ENCODE results near the gene CFDP1.

Gene CFDP1

DNA sequence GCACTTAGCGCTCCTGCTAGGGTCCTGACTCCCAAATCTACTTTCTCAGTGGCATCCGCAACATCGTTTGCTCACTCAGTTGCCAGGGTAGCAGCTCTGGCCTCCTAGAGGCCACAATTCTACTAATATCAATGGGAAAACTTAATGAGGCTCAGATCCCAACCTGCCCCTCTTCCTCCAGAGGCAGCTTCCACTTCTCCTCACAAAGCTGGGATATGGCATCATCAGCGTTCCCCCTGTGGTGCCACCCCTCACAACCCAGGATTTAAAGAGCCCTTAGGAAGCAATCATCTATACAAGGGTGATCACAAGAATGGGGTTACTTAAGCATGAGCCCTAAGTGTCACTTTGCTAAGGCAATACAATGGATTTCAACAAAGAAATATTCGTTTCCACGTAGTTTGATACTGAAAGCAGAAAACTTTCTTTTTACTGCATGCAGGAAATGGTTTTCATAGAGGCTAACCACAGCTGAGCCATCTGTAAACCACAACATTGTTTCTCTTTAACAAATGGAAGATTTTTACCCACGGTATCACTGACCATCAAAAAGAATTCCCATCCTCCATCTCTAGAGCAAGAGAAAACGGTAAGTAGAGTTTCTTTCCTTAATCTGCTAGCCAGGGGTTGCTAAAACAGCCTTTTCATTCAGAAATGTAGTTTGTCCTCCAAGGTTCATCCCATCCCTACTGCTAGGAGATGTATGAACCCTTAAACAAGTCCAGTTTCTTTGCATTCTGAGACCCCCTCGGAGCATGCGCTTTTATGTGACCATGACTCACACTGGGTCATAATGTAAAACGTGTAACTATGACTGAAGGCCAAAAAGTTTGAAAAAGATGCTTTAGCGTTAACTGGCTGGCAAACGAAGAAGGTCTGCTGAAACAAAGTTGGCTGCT is 113.5 kb downstream of the CFDP1 start:
- peak; percentile 4 for DNase-seq (ENCODE audit: low spot score)

DNA sequence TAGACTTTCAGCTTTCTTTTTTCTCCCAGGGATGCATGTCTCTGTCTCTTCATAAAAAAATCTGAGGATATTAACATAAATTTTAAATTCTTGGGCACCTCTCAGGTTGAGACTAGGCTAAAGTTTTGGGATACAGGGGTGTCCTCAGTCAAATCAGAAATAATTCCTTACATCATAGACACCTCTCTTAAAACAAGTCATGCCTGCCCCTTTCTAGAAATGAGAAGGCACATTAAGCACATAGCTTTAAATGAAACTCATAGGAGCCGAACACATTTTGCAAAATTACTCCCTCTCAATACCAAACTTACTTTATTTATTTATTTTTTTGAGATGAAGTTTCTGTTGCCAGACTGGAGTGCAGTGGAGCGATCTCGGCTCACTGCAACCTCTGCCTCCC is 114.6 kb downstream of the CFDP1 start:
- no peak for DNase-seq (ENCODE audit: low spot score)

DNA sequence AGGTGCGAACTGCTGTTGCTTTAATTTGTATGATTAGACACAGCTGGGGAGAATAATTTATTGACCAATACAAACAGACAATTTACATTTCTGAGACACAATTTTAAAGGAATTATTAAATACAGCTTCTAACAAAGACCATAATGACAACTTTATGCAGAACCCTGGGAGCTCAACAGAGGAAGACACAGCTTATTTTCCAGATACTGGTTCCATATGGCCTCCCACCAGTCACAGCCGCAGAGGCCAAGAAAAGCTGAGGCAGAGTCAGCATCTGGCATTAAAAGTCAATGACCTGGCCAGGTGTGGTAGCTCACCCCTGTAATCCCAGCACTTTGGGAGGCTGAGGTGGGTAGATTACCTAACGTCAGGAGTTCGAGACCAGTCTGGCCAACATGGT is 115.8 kb downstream of the CFDP1 start:
- no peak for DNase-seq (ENCODE audit: low spot score)

DNA sequence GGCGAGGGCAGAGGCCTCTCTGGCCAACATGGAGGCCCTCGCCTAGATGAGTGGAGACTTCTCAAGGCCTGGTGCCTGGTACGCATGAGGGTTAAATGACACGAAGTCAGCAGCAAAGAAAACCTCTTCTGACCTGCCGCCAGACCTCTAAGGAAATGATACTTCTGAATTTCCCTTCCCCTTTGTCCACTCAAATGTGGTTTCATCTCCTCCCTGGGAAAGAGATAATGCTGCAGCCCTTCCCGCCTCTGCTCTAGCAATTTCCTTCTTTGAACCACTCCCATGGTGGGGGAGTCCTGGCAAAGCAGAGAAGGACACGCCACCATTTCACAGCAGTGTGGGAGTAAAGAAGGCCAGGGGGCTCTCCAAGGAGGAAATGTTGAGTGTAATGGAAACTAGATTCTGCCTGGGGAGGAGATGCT is 116.2 kb downstream of the CFDP1 start:
- DNase-seq (ENCODE audit: low spot score) = no peak

- DNase-seq (ENCODE audit: low spot score) = no peak
These were observed 117.6 kb downstream of the CFDP1 start for GRCh38 chr16:75315539-75316306.

GRCh38 chr16:75312875-75313274 is 120.4 kb downstream of the CFDP1 start:
- DNase-seq (ENCODE audit: low spot score) = no peak

- DNase-seq (ENCODE audit: low spot score) = no peak
These were observed 121.8 kb downstream of the CFDP1 start for GRCh38 chr16:75311383-75311938.

- DNase-seq (ENCODE audit: low spot score) = no peak
These were observed 122.8 kb downstream of the CFDP1 start for GRCh38 chr16:75310541-75310940.

- DNase-seq (ENCODE audit: low spot score) = no peak
These were observed 123.3 kb downstream of the CFDP1 start for GRCh38 chr16:75309899-75310430.

- no peak for DNase-seq (ENCODE audit: low spot score)
These were observed 124.1 kb downstream of the CFDP1 start for GRCh38 chr16:75309156-75309555.

GRCh38 chr16:75308011-75308410 is 125.3 kb downstream of the CFDP1 start:
- no peak for DNase-seq (ENCODE audit: low spot score)

GRCh38 chr16:75307506-75307905 is 125.8 kb downstream of the CFDP1 start:
- DNase-seq (ENCODE audit: low spot score) = no peak

- no peak for DNase-seq (ENCODE audit: low spot score)
These were observed 127.1 kb downstream of the CFDP1 start for GRCh38 chr16:75306099-75306762.

GRCh38 chr16:75305364-75306098 is 127.8 kb downstream of the CFDP1 start:
- DNase-seq (ENCODE audit: low spot score) = peak; percentile 7

DNA sequence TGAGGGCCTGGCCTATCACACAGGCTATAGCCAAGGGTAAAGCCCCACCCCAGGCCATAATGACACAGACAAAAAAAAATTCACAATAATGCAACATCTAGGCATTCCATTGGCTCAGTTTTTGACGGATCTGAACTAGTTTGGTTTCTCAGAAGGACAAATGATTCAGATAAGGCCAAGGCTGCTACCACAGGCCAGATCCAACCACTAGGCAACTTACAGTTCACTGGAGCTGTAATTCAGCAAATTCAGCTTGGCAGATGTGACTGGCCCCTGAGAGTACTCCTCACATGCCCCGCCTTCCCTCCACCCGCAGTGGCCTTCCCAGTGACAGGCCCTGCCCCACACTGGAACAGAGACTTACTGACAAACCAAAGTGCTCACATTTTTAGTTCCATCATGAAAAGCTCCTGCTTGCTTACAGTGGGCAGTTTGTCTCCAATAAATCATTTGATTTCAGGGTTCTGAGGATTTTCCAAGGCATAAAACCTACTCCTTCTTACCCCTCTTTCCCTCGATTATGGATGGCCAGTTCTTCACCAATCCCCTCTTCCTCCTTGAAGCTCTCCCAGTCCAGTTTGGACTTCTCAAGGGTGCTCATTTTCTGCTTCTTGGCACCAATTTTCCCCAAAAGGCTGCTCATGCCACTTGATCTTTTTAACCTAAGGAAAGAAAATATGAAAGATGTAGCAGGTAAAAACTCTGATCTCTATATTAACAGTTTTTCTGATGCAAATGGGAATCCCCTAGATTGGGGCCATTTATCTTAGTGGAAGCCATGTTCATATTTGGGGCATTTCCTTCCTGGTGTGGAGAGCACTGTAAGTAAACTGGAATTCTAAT is 128.6 kb downstream of the CFDP1 start:
- no peak for DNase-seq (ENCODE audit: low spot score)

DNA sequence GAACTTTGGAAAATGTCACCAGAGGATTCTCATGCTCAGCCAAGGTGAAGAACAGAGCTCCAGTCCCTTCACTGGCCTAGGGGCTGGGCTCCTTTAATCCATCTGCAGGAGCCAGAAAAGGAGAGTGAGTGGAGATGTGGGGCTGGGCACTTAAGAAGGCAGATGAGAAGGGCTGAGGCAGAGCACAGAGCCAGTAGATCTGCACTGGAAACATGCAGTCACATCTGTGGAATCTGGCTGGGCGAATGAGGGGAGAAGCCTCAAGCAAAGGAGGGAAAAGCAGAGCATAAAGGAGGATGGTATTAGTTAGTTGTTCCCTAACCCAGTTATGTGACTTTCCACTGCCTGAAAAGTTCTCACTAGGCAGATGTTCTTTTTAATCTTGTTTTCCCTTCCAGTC is 131.5 kb downstream of the CFDP1 start:
- no peak for DNase-seq (ENCODE audit: low spot score)

- DNase-seq (ENCODE audit: low spot score) = no peak
These were observed 135.0 kb downstream of the CFDP1 start for GRCh38 chr16:75298267-75298666.

GRCh38 chr16:75296606-75297005 is 136.7 kb downstream of the CFDP1 start:
- no peak for DNase-seq (ENCODE audit: low spot score)

DNA sequence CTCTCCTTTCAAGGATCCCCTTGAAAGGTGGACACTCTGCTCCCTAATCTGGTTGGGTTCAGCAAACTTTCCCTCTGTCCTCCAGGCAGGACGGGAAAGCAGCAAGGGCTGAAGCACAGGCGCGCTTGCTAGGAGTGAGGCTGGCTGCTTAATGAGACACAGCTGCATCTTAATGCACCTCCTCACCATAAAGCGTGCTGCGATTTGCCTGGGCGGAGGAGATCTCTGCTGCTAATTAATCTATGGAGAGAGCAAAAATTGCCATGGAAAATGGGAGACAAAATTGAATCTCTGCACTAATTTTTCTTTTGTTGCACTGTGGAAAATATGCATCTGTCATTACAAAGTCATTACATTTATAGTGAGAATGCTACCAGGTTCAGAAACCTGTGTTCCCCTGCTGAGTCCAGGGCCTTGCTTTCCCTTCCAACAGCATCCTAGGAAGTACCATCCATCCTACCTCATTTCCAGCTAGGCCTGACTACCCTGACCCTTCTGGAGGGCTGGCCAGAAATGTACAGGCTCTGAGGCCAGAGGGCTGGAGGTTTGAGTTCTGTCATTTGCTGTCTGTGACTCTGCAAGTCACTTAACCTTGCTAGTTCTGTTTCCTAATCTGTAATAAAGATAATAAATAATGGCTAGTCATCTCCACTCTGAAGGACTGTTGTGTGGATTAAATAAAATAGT is 138.4 kb downstream of the CFDP1 start:
- no peak for DNase-seq (ENCODE audit: low spot score)

GRCh38 chr16:75293772-75294171 is 139.5 kb downstream of the CFDP1 start:
- no peak for DNase-seq (ENCODE audit: low spot score)
